ENCODE results near the gene PITPNC1. TPM values are rescaled to one million over a fixed set of nuclear protein-coding genes. Genes with fewer than 3 reads are reported as not detected.

The PITPNC1 gene
- total RNA-seq, 1 donor: 25.7 TPM

- TF ChIP-seq CTCF (IDR thresholded peaks at IDR 0.05; ENCODE audit: insufficient read depth, low read length): no peak
- DNase-seq (ENCODE audit: low read depth): peak; percentile 34
- H3K4me3 ChIP-seq (ENCODE audit: low read depth, low read length): no peak overlapping the region
Observed at GRCh38 chr17:67390006-67390645, 13.0 kb downstream of the PITPNC1 start.

GRCh38 chr17:67390646-67391361 lies 13.7 kb downstream of the PITPNC1 start:
- DNase-seq (ENCODE audit: low read depth): peak; percentile 94
- no peak for TF ChIP-seq CTCF (IDR thresholded peaks at IDR 0.05; ENCODE audit: insufficient read depth, low read length)
- peak overlapping the region; percentile 20 for H3K4me3 ChIP-seq (ENCODE audit: low read depth, low read length)

GRCh38 chr17:67392111-67392510 lies 15.0 kb downstream of the PITPNC1 start:
- no peak for TF ChIP-seq CTCF (IDR thresholded peaks at IDR 0.05; ENCODE audit: insufficient read depth, low read length)
- H3K4me3 ChIP-seq (ENCODE audit: low read depth, low read length): no peak overlapping the region
- DNase-seq (ENCODE audit: low read depth): no peak

- TF ChIP-seq CTCF (IDR thresholded peaks at IDR 0.05; ENCODE audit: insufficient read depth, low read length): no peak
- H3K4me3 ChIP-seq (ENCODE audit: low read depth, low read length): no peak overlapping the region
- DNase-seq (ENCODE audit: low read depth): no peak
Observed at GRCh38 chr17:67393809-67394397, 16.8 kb downstream of the PITPNC1 start.

GRCh38 chr17:67399676-67400075 lies 22.6 kb downstream of the PITPNC1 start:
- no peak overlapping the region for H3K4me3 ChIP-seq (ENCODE audit: low read depth, low read length)
- DNase-seq (ENCODE audit: low read depth): no peak
- no peak for TF ChIP-seq CTCF (IDR thresholded peaks at IDR 0.05; ENCODE audit: insufficient read depth, low read length)

GRCh38 chr17:67400193-67400592 lies 23.1 kb downstream of the PITPNC1 start:
- no peak overlapping the region for H3K4me3 ChIP-seq (ENCODE audit: low read depth, low read length)
- no peak for TF ChIP-seq CTCF (IDR thresholded peaks at IDR 0.05; ENCODE audit: insufficient read depth, low read length)
- no peak for DNase-seq (ENCODE audit: low read depth)

Measured in fibroblast of the aortic adventitia (primary cell).